Glutamatergic neuron (in vitro differentiated cells): ENCODE results near the gene TRPV3. TPM values are rescaled to one million over a fixed set of nuclear protein-coding genes. Genes with fewer than 3 reads are reported as not detected.

Source experiments
- DNase-seq: peaks from one replicate; pipeline ENCODE4 v3.0.0; 2022
- H3K27ac Mint-ChIP-seq: one replicate; pipeline ENCODE4 v1.8.0; 2020; ENCODE audit warnings: mild to moderate bottlenecking, mixed read lengths, inconsistent platforms; ENCODE audit not compliant: unreplicated experiment
- H3K27me3 Mint-ChIP-seq: one replicate; pipeline ENCODE4 v1.8.0; 2020; ENCODE audit warnings: mild to moderate bottlenecking, moderate library complexity, mixed read lengths, inconsistent platforms; ENCODE audit not compliant: unreplicated experiment
- H3K36me3 Mint-ChIP-seq: one replicate; pipeline ENCODE4 v1.8.0; 2020; ENCODE audit warnings: mild to moderate bottlenecking, mixed read lengths, inconsistent platforms; ENCODE audit not compliant: unreplicated experiment
- H3K4me1 Mint-ChIP-seq: one replicate; pipeline ENCODE4 v1.8.0; 2020; ENCODE audit warnings: mild to moderate bottlenecking, low read depth, mixed read lengths, inconsistent platforms; ENCODE audit not compliant: unreplicated experiment
- H3K4me3 Mint-ChIP-seq: one replicate; pipeline ENCODE4 v1.8.0; 2020; ENCODE audit warnings: mild to moderate bottlenecking, mixed read lengths, inconsistent platforms; ENCODE audit not compliant: unreplicated experiment
- H3K9me3 Mint-ChIP-seq: one replicate; pipeline ENCODE4 v1.8.0; 2020; ENCODE audit warnings: mild to moderate bottlenecking, moderate library complexity, mixed read lengths, inconsistent platforms; ENCODE audit not compliant: unreplicated experiment
- total RNA-seq: library from RNA; stranded (reverse); fragmentation: NEBNext Ultra II Directional; extraction: Animal tissue kit (Norgen Biotek cat#: 25700); gene quantifications from one replicate; pipeline ENCODE4 v1.2.1, GENCODE V29; 2021; ENCODE audit not compliant: unreplicated experiment
- TF ChIP-seq, protein P1 (sequence below): fragments of 200-600 bp; sonication (generic); IDR thresholded peaks from one replicate; pipeline ENCODE4 v1.5.0; 2021; ENCODE audit not compliant: partially characterized antibody, unreplicated experiment

The TRPV3 gene
- total RNA-seq, 1 donor from 2014 or later: 0.74 TPM

DNA sequence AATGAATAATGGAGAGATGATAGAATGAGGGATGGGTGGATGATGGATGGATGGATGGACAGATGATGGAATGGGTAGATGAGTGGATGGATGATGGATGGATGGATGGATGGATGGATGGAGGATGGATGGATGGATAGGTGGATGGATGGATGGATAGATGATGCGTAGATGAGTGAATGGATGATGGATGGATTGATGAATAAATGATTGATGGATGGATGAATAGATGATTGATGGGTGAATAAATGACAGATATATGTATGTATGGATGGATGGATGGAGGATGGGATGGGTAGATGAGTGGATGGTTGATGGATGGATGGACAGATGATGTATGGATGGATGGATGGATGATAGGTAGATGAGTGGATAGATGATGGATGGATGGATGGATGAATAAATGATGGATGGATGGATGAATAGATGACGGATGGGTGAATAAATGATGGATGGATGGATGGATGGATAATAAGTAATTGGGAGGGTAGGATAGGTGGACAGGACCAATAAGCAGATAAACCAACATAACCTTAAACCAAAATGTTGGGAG lies 7.9 kb downstream of the TRPV3 start:
- no peaks in the 10 kb centered on the region for H3K4me1 Mint-ChIP-seq
- TF ChIP-seq, protein P1, sequence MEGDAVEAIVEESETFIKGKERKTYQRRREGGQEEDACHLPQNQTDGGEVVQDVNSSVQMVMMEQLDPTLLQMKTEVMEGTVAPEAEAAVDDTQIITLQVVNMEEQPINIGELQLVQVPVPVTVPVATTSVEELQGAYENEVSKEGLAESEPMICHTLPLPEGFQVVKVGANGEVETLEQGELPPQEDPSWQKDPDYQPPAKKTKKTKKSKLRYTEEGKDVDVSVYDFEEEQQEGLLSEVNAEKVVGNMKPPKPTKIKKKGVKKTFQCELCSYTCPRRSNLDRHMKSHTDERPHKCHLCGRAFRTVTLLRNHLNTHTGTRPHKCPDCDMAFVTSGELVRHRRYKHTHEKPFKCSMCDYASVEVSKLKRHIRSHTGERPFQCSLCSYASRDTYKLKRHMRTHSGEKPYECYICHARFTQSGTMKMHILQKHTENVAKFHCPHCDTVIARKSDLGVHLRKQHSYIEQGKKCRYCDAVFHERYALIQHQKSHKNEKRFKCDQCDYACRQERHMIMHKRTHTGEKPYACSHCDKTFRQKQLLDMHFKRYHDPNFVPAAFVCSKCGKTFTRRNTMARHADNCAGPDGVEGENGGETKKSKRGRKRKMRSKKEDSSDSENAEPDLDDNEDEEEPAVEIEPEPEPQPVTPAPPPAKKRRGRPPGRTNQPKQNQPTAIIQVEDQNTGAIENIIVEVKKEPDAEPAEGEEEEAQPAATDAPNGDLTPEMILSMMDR: no peak
- H3K27ac Mint-ChIP-seq: peak overlapping the region; percentile 3
- H3K36me3 Mint-ChIP-seq: peaks cover 8% of the 10 kb centered on the region
- peaks cover 11% of the 10 kb centered on the region for H3K9me3 Mint-ChIP-seq
- peaks cover 4% of the 10 kb centered on the region for H3K27me3 Mint-ChIP-seq
- DNase-seq: no peak
- H3K4me3 Mint-ChIP-seq: peak overlapping the region; percentile 3

DNA sequence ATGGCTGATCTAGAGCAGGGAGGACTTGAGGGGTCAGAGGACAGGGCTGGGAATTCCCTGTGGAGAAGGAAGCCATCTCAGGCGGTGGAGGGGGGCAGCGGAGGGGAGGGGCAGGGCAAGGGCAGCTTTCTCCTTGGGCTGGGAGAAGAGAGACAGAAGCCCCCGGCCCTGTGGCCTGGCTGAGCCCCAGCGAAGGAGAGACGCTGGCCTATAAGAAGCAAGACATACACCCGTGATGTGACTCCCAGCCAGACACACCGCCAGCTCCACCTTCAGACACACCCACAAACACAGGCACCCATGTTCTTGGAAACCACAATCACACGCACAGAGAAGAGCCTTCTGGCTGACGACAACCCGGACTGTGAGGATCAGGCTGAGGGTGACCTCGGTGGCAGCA lies 10.0 kb downstream of the TRPV3 start:
- Mint-ChIP-seq H3K4me1 (no peaks in the 10 kb centered on the region), H3K4me3 (no peak overlapping the region), H3K36me3 (peaks cover 8% of the 10 kb centered on the region), H3K9me3 (peaks cover 12% of the 10 kb centered on the region), H3K27me3 (no peaks in the 10 kb centered on the region), H3K27ac (no peak overlapping the region)
- TF ChIP-seq, protein P1: no peak
- no peak for DNase-seq

DNA sequence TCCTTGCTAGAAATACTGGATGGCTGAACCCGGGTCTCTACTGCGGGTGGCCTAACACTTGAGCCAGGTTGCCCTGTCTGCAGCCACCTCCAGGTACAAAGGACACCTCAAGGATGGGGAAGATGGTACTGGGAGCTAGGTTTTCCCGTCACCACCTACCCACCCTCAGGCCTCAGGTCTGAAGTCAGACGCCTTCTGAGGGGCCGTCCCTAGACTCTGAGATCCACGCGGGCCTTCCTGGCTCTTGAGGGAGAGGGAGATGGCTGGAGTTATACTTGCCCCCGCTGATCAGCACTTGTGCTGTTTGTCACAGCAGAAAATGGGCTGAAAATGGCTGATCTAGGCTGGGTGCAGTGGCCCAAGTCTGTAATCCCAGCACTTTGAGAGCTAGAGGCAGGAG lies 10.6 kb downstream of the TRPV3 start:
- Mint-ChIP-seq H3K9me3 (peaks cover 12% of the 10 kb centered on the region), H3K27me3 (no peaks in the 10 kb centered on the region), H3K36me3 (peaks cover 8% of the 10 kb centered on the region), H3K4me1 (no peaks in the 10 kb centered on the region), H3K4me3 (no peak overlapping the region), H3K27ac (no peak overlapping the region)
- TF ChIP-seq, protein P1: no peak
- DNase-seq: no peak

DNA sequence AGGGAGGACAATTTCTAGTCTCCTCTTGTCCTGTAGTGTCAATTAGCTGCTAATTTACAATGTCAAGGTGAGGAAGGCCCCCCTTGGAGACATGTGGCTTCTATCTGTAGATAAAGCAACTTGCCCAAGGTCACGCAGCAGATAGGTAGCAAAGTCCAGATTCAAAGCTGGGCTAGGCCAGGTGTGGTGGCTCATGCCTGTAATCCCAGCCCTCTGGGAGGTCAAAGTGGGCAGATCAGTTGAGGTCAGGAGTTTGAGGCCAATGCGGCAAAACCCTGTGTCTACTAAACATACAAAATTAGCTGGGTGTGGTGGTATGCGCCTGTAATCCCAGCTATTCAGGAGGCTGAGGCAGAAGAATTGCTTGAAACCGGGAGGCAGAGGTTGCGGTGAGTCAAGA lies 11.1 kb downstream of the TRPV3 start:
- DNase-seq: no peak
- TF ChIP-seq, protein P1: no peak
- no peak overlapping the region for H3K4me3 Mint-ChIP-seq
- H3K4me1 Mint-ChIP-seq: no peaks in the 10 kb centered on the region
- H3K9me3 Mint-ChIP-seq: peaks cover 12% of the 10 kb centered on the region
- peaks cover 11% of the 10 kb centered on the region for H3K36me3 Mint-ChIP-seq
- no peaks in the 10 kb centered on the region for H3K27me3 Mint-ChIP-seq
- no peak overlapping the region for H3K27ac Mint-ChIP-seq

DNA sequence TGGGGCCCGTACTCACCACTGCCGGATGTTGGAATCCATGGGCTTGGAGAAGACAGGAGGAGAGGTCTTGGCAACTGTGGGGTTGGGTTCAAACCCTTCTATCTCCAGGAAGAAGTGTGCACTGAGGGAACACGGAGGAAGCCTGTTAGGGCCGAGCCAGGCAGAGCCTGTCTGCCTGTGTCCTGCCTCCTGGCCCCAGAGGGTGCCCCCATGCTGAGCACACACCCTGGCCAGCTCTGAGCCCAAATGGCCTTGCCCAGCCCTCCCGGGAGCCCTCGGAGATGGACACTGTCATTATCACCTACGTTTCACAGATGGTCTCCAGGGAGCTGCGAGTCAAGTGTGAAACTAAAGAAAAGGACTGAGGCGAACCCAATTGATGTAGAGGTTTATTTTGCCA lies 12.5 kb downstream of the TRPV3 start:
- Mint-ChIP-seq H3K27ac (no peak overlapping the region), H3K36me3 (peaks cover 13% of the 10 kb centered on the region), H3K27me3 (no peaks in the 10 kb centered on the region), H3K9me3 (peaks cover 12% of the 10 kb centered on the region), H3K4me3 (no peak overlapping the region), H3K4me1 (no peaks in the 10 kb centered on the region)
- TF ChIP-seq, protein P1: no peak
- DNase-seq: no peak
